ENCODE results near the gene FST. TPM values are rescaled to one million over a fixed set of nuclear protein-coding genes. Genes with fewer than 3 reads are reported as not detected.

Gene FST
- total RNA-seq, 1 experiment from 2014 or later, result 0.51 TPM

GRCh38 chr5:53464722-53465121 lies 15.7 kb upstream of the FST start:
- Histone ChIP-seq H3K36me3 (ENCODE audit: control insufficient read depth, insufficient read depth, low read length) (no peaks in the 10 kb centered on the region), H3K4me3 (ENCODE audit: low read depth in 2 of 2, low read length in 2 of 2) (no peak overlapping the region), H3K4me1 (ENCODE audit: control insufficient read depth, insufficient read depth, low read length) (no peaks in the 10 kb centered on the region), H3K27ac (ENCODE audit: low read length) (no peak overlapping the region), H3K9me3 (ENCODE audit: control insufficient read depth, insufficient read depth, low read depth, low read length) (no peaks in the 10 kb centered on the region), H3K27me3 (ENCODE audit: control insufficient read depth, insufficient read depth, low read length) (peaks cover 10% of the 10 kb centered on the region; the same call in 1 of the 2 replicates)
- no peak for ATAC-seq
- TF ChIP-seq TCF7L2 (IDR thresholded peaks at IDR 0.05; ENCODE audit: low read depth, low read length) (no peak), SIN3A (IDR thresholded peaks at IDR 0.05; ENCODE audit: borderline replicate concordance, insufficient read depth, low read depth, low read length) (no peak), POLR2AphosphoS5 (IDR thresholded peaks at IDR 0.05; ENCODE audit: low read depth, low read length) (no peak)
- TF ChIP-seq, protein P1, sequence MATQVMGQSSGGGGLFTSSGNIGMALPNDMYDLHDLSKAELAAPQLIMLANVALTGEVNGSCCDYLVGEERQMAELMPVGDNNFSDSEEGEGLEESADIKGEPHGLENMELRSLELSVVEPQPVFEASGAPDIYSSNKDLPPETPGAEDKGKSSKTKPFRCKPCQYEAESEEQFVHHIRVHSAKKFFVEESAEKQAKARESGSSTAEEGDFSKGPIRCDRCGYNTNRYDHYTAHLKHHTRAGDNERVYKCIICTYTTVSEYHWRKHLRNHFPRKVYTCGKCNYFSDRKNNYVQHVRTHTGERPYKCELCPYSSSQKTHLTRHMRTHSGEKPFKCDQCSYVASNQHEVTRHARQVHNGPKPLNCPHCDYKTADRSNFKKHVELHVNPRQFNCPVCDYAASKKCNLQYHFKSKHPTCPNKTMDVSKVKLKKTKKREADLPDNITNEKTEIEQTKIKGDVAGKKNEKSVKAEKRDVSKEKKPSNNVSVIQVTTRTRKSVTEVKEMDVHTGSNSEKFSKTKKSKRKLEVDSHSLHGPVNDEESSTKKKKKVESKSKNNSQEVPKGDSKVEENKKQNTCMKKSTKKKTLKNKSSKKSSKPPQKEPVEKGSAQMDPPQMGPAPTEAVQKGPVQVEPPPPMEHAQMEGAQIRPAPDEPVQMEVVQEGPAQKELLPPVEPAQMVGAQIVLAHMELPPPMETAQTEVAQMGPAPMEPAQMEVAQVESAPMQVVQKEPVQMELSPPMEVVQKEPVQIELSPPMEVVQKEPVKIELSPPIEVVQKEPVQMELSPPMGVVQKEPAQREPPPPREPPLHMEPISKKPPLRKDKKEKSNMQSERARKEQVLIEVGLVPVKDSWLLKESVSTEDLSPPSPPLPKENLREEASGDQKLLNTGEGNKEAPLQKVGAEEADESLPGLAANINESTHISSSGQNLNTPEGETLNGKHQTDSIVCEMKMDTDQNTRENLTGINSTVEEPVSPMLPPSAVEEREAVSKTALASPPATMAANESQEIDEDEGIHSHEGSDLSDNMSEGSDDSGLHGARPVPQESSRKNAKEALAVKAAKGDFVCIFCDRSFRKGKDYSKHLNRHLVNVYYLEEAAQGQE (IDR thresholded peaks at IDR 0.05; ENCODE audit: insufficient read depth in 1 of 2, low read depth in 2 of 2, low read length in 1 of 2), result no peak
- TF ChIP-seq, protein P2, sequence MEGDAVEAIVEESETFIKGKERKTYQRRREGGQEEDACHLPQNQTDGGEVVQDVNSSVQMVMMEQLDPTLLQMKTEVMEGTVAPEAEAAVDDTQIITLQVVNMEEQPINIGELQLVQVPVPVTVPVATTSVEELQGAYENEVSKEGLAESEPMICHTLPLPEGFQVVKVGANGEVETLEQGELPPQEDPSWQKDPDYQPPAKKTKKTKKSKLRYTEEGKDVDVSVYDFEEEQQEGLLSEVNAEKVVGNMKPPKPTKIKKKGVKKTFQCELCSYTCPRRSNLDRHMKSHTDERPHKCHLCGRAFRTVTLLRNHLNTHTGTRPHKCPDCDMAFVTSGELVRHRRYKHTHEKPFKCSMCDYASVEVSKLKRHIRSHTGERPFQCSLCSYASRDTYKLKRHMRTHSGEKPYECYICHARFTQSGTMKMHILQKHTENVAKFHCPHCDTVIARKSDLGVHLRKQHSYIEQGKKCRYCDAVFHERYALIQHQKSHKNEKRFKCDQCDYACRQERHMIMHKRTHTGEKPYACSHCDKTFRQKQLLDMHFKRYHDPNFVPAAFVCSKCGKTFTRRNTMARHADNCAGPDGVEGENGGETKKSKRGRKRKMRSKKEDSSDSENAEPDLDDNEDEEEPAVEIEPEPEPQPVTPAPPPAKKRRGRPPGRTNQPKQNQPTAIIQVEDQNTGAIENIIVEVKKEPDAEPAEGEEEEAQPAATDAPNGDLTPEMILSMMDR (IDR thresholded peaks at IDR 0.05), result no peak
- in situ Hi-C loops (cut with HindIII; ENCODE audit: low pct_unique_long_range_greater_than_20kb, low sequenced_read_pairs), result no loop called here
- no TSS peak for BruUV-seq (replicated peaks)
- intact Hi-C loops (cut with micrococcal nuclease; ENCODE audit: unreplicated experiment), result no loop called here
- ChIA-PET CTCF (interaction anchor here (0.7 kb wide), 1 partner anchor 310 kb away, joined by 3 read pairs; no protein-coding TSS in a partner anchor), POLR2A (interaction anchor here (0.6 kb wide), 1 partner anchor 891 kb away, joined by 3 read pairs; no protein-coding TSS in a partner anchor)
- no peak for DNase-seq (ENCODE audit: low read depth, low spot score)

DNA sequence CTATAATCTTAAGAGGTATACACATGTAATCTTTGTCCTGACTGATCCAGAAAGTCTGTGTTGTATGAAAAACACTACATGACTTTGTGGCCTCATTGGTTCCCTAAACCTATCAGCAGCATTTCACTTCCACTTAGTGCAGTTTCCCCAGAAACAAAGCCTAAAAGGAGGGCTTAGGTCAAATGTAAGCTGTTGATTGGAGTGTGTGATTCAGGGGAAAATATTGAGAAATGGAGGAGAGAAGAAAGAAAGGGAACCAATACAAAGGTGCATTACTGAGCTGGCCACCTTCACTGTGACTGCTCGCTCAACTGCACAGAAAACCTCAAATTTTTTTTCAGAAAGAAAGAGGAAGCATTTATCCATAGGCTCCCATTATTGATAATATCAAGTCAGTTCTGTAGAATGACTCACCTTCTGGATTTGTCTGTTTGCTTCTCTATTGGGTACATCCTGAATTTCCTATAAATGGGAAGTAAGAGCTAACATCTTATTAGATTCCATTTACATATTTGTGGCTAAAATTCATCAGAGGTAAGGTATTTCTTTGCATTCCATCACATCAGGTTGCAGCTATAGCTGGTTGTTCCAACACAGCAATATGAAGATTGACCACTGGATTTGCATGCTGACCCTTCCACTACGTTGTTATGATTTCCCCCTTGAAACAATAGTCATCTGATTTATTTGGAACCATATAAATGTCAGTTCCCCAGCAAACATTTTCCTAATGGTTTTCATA lies 10.3 kb upstream of the FST start:
- intact Hi-C loops (cut with micrococcal nuclease; ENCODE audit: unreplicated experiment) (no loop called here), in situ Hi-C loops (cut with HindIII; ENCODE audit: low pct_unique_long_range_greater_than_20kb, low sequenced_read_pairs) (no loop called here)
- BruUV-seq (replicated peaks), result no TSS peak
- Histone ChIP-seq H3K4me3 (ENCODE audit: low read depth in 2 of 2, low read length in 2 of 2) (no peak overlapping the region), H3K36me3 (ENCODE audit: control insufficient read depth, insufficient read depth, low read length) (no peaks in the 10 kb centered on the region), H3K27me3 (ENCODE audit: control insufficient read depth, insufficient read depth, low read length) (peaks cover 1% of the 10 kb centered on the region; the same call in 1 of the 2 replicates), H3K4me1 (ENCODE audit: control insufficient read depth, insufficient read depth, low read length) (no peaks in the 10 kb centered on the region), H3K27ac (ENCODE audit: low read length) (no peak overlapping the region), H3K9me3 (ENCODE audit: control insufficient read depth, insufficient read depth, low read depth, low read length) (no peaks in the 10 kb centered on the region)
- TF ChIP-seq, protein P2 (IDR thresholded peaks at IDR 0.05), result no peak
- TF ChIP-seq TCF7L2 (IDR thresholded peaks at IDR 0.05; ENCODE audit: low read depth, low read length) (no peak), POLR2AphosphoS5 (IDR thresholded peaks at IDR 0.05; ENCODE audit: low read depth, low read length) (no peak), SIN3A (IDR thresholded peaks at IDR 0.05; ENCODE audit: borderline replicate concordance, insufficient read depth, low read depth, low read length) (no peak)
- TF ChIP-seq, protein P1 (IDR thresholded peaks at IDR 0.05; ENCODE audit: insufficient read depth in 1 of 2, low read depth in 2 of 2, low read length in 1 of 2), result no peak
- ChIA-PET POLR2A (no interaction called here), CTCF (no interaction called here)
- DNase-seq (ENCODE audit: low read depth, low spot score), result no peak
- peak; percentile 34; the same call in 1 of the 2 replicates for ATAC-seq
